Prostate gland (tissue), 2 donors: ENCODE data around the gene COMMD1. TPM values are rescaled to one million over a fixed set of nuclear protein-coding genes. Genes with fewer than 3 reads are reported as not detected.

ENCODE experiments used
- DNase-seq: peaks from one replicate; pipeline ENCODE4 v3.0.0-alpha.2; 2019; ENCODE audit warnings: low spot score
- H3K27ac ChIP-seq, 2 donors: fragments of 200-600 bp; sonication (generic); 2 replicates each; pipeline ENCODE4 v1.5.1; 2017 to 2019
- H3K27me3 ChIP-seq: fragments of 200-600 bp; sonication (generic); replicated peaks from 2 replicates; pipeline ENCODE4 v1.5.1; 2019; ENCODE audit not compliant: insufficient read depth
- H3K36me3 ChIP-seq, 2 donors: fragments of 200-600 bp; sonication (generic); 1 replicate in 1 of 2; 2 replicates in 1 of 2; pipeline versions ENCODE4 v1.5.1 to v1.8.1; 2017 to 2019
- H3K4me1 ChIP-seq: fragments of 200-600 bp; sonication (generic); replicated peaks from 2 replicates; pipeline ENCODE4 v1.5.1; 2019
- H3K4me3 ChIP-seq, 2 donors: fragments of 200-600 bp; sonication (generic); 2 replicates each; pipeline ENCODE4 v1.5.1; 2017 to 2019
- H3K9me3 ChIP-seq: fragments of 200-600 bp; sonication (generic); 2 replicates; pipeline ENCODE4 v1.5.1; 2017
- POLR2A ChIP-seq: fragments of 450-650 bp; IDR thresholded peaks from one replicate; pipeline ENCODE4 v1.6.1; 2016; ENCODE audit warnings: antibody characterized with exemption, mild to moderate bottlenecking
- POLR2AphosphoS5 ChIP-seq: sonication (generic); formaldehyde crosslinking; IDR thresholded peaks from one replicate; pipeline ENCODE4 v1.6.1; 2017; ENCODE audit warnings: antibody characterized with exemption
- whole genome bisulfite sequencing: methylation state at CpG from one replicate; pipeline ENCODE4 v1.1.5; 2018; 5-methylcytosine and 5-hydroxymethylcytosine counted together
- intact Hi-C: fragments of 100-400 bp; cut with DNase I; formaldehyde crosslinking; loops from one replicate; pipeline ENCODE4 v1.14.2; 2022
- total RNA-seq, 2 donors: library from RNA; depleted of rRNA; stranded (reverse); fragments of >200 nt; gene quantifications; one replicate each; pipeline ENCODE4 v1.1.0, GENCODE V29; 2016
- TF ChIP-seq, protein P1 (sequence below), 4 experiments: fragments of 200-600 bp in 2 of 4; fragments of 450-650 bp in 2 of 4; sonication (generic) in 2 of 4; IDR thresholded peaks; 1 replicate in 3 of 4; 2 replicates in 1 of 4; pipeline ENCODE4 v1.5.1; 2016 to 2019; ENCODE audit warnings: antibody characterized with exemption in 4 of 4, mild to moderate bottlenecking in 2 of 4, moderate library complexity in 2 of 4

Gene COMMD1
- total RNA-seq, 2 donors from 2014 or later, result 41.9 to 63.9 TPM

- intact Hi-C loops, result no loop called here
- Histone ChIP-seq H3K4me3 (no peak overlapping the region), H3K9me3 (no peaks in the 10 kb centered on the region), H3K36me3 (no peaks in the 10 kb centered on the region), H3K4me1 (no peaks in the 10 kb centered on the region), H3K27me3 (no peaks in the 10 kb centered on the region), H3K27ac (no peak overlapping the region)
- no peak for DNase-seq
- TF ChIP-seq POLR2AphosphoS5 (no peak), POLR2A (no peak)
- TF ChIP-seq, protein P1, sequence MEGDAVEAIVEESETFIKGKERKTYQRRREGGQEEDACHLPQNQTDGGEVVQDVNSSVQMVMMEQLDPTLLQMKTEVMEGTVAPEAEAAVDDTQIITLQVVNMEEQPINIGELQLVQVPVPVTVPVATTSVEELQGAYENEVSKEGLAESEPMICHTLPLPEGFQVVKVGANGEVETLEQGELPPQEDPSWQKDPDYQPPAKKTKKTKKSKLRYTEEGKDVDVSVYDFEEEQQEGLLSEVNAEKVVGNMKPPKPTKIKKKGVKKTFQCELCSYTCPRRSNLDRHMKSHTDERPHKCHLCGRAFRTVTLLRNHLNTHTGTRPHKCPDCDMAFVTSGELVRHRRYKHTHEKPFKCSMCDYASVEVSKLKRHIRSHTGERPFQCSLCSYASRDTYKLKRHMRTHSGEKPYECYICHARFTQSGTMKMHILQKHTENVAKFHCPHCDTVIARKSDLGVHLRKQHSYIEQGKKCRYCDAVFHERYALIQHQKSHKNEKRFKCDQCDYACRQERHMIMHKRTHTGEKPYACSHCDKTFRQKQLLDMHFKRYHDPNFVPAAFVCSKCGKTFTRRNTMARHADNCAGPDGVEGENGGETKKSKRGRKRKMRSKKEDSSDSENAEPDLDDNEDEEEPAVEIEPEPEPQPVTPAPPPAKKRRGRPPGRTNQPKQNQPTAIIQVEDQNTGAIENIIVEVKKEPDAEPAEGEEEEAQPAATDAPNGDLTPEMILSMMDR (IDR thresholded peaks at IDR 0.05), result no peak
- 86% methylated on average over 3 of the region's 3 CpGs for WGBS
These were observed 105.3 kb downstream of the COMMD1 start for GRCh38 chr2:62010632-62011256.

GRCh38 chr2:62013641-62014040, 108.2 kb downstream of the COMMD1 start:
- no peaks in the 10 kb centered on the region for H3K4me1 ChIP-seq
- no peaks in the 10 kb centered on the region for H3K36me3 ChIP-seq
- no peak for DNase-seq
- H3K9me3 ChIP-seq, result no peaks in the 10 kb centered on the region
- H3K27me3 ChIP-seq, result no peaks in the 10 kb centered on the region
- TF ChIP-seq POLR2A (no peak), POLR2AphosphoS5 (no peak)
- TF ChIP-seq, protein P1 (IDR thresholded peaks at IDR 0.05), result no peak
- H3K27ac ChIP-seq, result peak overlapping the region in 1 of 2 donors; percentile 9
- no peak overlapping the region for H3K4me3 ChIP-seq
- intact Hi-C loops, result no loop called here

GRCh38 chr2:62014102-62014501, 108.6 kb downstream of the COMMD1 start:
- 3% methylated on average over 2 of the region's 2 CpGs for WGBS
- no peaks in the 10 kb centered on the region for H3K27me3 ChIP-seq
- peak overlapping the region in 1 of 2 donors; percentile 9 for H3K27ac ChIP-seq
- no peaks in the 10 kb centered on the region for H3K9me3 ChIP-seq
- intact Hi-C loops, result no loop called here
- H3K4me3 ChIP-seq, result no peak overlapping the region
- DNase-seq, result peak; percentile 92
- H3K4me1 ChIP-seq, result no peaks in the 10 kb centered on the region
- no peaks in the 10 kb centered on the region for H3K36me3 ChIP-seq
- no peak for TF ChIP-seq POLR2A
- TF ChIP-seq, protein P1 (IDR thresholded peaks at IDR 0.05), result peak in 2 of 4 experiments; percentile 20 to 26
- peak; percentile 91 for TF ChIP-seq POLR2AphosphoS5

DNA sequence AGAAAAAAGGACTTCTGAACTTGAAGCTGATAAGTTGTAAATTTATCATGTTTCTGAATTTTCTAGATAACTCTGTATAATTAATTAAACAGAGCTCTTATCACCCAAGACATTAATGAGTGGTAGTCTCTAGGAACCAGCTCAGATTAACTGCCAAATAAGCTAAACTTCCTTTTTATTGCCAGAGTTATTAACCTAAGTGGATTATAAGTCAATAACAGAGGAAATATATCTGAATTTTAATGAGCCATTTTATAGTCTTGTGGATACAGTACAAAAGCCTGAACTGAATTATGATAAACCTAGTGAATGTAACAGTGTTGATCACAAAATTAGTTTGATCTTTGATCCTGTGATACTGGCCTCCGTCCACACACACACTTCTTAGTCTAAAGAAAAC, 111.5 kb downstream of the COMMD1 start:
- TF ChIP-seq POLR2AphosphoS5 (no peak), POLR2A (no peak)
- TF ChIP-seq, protein P1 (IDR thresholded peaks at IDR 0.05), result no peak
- H3K9me3 ChIP-seq, result no peaks in the 10 kb centered on the region
- H3K27ac ChIP-seq, result no peak overlapping the region
- no peaks in the 10 kb centered on the region for H3K27me3 ChIP-seq
- intact Hi-C loops, result no loop called here
- H3K36me3 ChIP-seq, result no peaks in the 10 kb centered on the region
- H3K4me1 ChIP-seq, result no peaks in the 10 kb centered on the region
- no peak for DNase-seq
- no peak overlapping the region for H3K4me3 ChIP-seq
- 53% methylated on average over 1 of the region's 1 CpG for WGBS

- 90% methylated on average over 3 of the region's 3 CpGs for WGBS
- Histone ChIP-seq H3K27ac (no peak overlapping the region), H3K4me1 (no peaks in the 10 kb centered on the region), H3K4me3 (no peak overlapping the region), H3K9me3 (no peaks in the 10 kb centered on the region), H3K27me3 (no peaks in the 10 kb centered on the region), H3K36me3 (no peaks in the 10 kb centered on the region)
- TF ChIP-seq POLR2A, result no peak
- TF ChIP-seq POLR2AphosphoS5, result no peak
- TF ChIP-seq, protein P1 (IDR thresholded peaks at IDR 0.05), result no peak
- intact Hi-C loops, result no loop called here
- no peak for DNase-seq
These were observed 124.4 kb downstream of the COMMD1 start for GRCh38 chr2:62029910-62030309.
